Left ventricle myocardium inferior (tissue), 1 donor: Measurements from ENCODE around the gene FAM53A. TPM values are rescaled to one million over a fixed set of nuclear protein-coding genes. Genes with fewer than 3 reads are reported as not detected.

Source experiments
- DNase-seq: peaks from one replicate; pipeline ENCODE4 v3.0.0-alpha.2; 2020
- H3K27ac ChIP-seq: fragments of 200-600 bp; replicated peaks from 2 replicates; pipeline ENCODE4 v1.8.0; 2021
- H3K27me3 ChIP-seq: fragments of 200-600 bp; 2 replicates; pipeline ENCODE4 v1.8.0; 2021; ENCODE audit warnings: low read depth
- H3K36me3 ChIP-seq: fragments of 200-600 bp; 2 replicates; pipeline ENCODE4 v1.8.0; 2021
- H3K4me1 ChIP-seq: fragments of 200-600 bp; 2 replicates; pipeline ENCODE4 v1.8.0; 2021
- H3K4me3 ChIP-seq: fragments of 200-600 bp; 2 replicates; pipeline ENCODE4 v1.8.0; 2021; ENCODE audit warnings: mild to moderate bottlenecking, moderate library complexity
- H3K9me3 ChIP-seq: fragments of 200-600 bp; replicated peaks from 2 replicates; pipeline ENCODE4 v1.8.0; 2021
- CTCF ChIP-seq: fragments of 200-600 bp; IDR thresholded peaks from 2 replicates; pipeline ENCODE4 v1.8.0; 2021; ENCODE audit warnings: antibody characterized with exemption, mild to moderate bottlenecking, borderline replicate concordance
- intact Hi-C: fragments of 100-400 bp; cut with micrococcal nuclease; formaldehyde crosslinking; loops from one replicate; pipeline ENCODE4 v1.11.0; 2022
- total RNA-seq: library from RNA; stranded (reverse); fragmentation: NEBNext Ultra II Directional; extraction: Animal tissue kit (Norgen Biotek cat#: 25700); gene quantifications from one replicate; pipeline ENCODE4 v1.2.1, GENCODE V29; 2021
- donor health status: DM: no; HTN: yes; CAD: no; lungs with severe emphysema.

The FAM53A gene
- total RNA-seq, 1 donor from 2014 or later, result 0.71 TPM

GRCh38 chr4:1640190-1640589, 43.9 kb downstream of the FAM53A start:
- intact Hi-C loops, result no loop called here
- TF ChIP-seq CTCF, result no peak

GRCh38 chr4:1639299-1639868, 44.7 kb downstream of the FAM53A start:
- H3K4me3 ChIP-seq, result no peak overlapping the region
- no peak for TF ChIP-seq CTCF
- DNase-seq, result no peak
- intact Hi-C loops, result loop anchor here (10.0 kb wide), 1 partner anchor 285 kb away; no protein-coding TSS in a partner anchor
- H3K27me3 ChIP-seq, result peaks cover 1% of the 10 kb centered on the region
- no peak overlapping the region for H3K27ac ChIP-seq
- peaks cover 4% of the 10 kb centered on the region for H3K9me3 ChIP-seq
- H3K4me1 ChIP-seq, result no peaks in the 10 kb centered on the region
- no peaks in the 10 kb centered on the region for H3K36me3 ChIP-seq

More at GRCh38 chr4:1640190-1640589, 43.9 kb downstream of the FAM53A start:
- H3K4me1 ChIP-seq, result peaks cover 8% of the 10 kb centered on the region
- H3K27ac ChIP-seq, result no peak overlapping the region
- H3K27me3 ChIP-seq, result no peaks in the 10 kb centered on the region
- no peak for DNase-seq
- no peaks in the 10 kb centered on the region for H3K36me3 ChIP-seq
- no peak overlapping the region for H3K4me3 ChIP-seq
- no peaks in the 10 kb centered on the region for H3K9me3 ChIP-seq

GRCh38 chr4:1638873-1639272, 45.2 kb downstream of the FAM53A start:
- H3K4me1 ChIP-seq, result no peaks in the 10 kb centered on the region
- H3K4me3 ChIP-seq, result no peak overlapping the region
- TF ChIP-seq CTCF, result no peak
- intact Hi-C loops, result loop anchor here (10.0 kb wide), 1 partner anchor 284 kb away; no protein-coding TSS in a partner anchor
- no peak overlapping the region for H3K27ac ChIP-seq
- H3K9me3 ChIP-seq, result peaks cover 4% of the 10 kb centered on the region
- H3K36me3 ChIP-seq, result no peaks in the 10 kb centered on the region
- peaks cover 6% of the 10 kb centered on the region for H3K27me3 ChIP-seq
- no peak for DNase-seq

- H3K27ac ChIP-seq, result no peak overlapping the region
- H3K9me3 ChIP-seq, result peaks cover 4% of the 10 kb centered on the region
- H3K27me3 ChIP-seq, result peaks cover 7% of the 10 kb centered on the region
- intact Hi-C loops, result loop anchor here (10.0 kb wide), 1 partner anchor 283 kb away; no protein-coding TSS in a partner anchor
- DNase-seq, result no peak
- H3K36me3 ChIP-seq, result no peaks in the 10 kb centered on the region
- no peak for TF ChIP-seq CTCF
- no peaks in the 10 kb centered on the region for H3K4me1 ChIP-seq
- no peak overlapping the region for H3K4me3 ChIP-seq
Measured at GRCh38 chr4:1638272-1638598, 45.9 kb downstream of the FAM53A start.

GRCh38 chr4:1637580-1638271, 46.4 kb downstream of the FAM53A start:
- no peaks in the 10 kb centered on the region for H3K36me3 ChIP-seq

More at GRCh38 chr4:1637580-1638271, 46.4 kb downstream of the FAM53A start:
- H3K4me3 ChIP-seq, result no peak overlapping the region
- no peak overlapping the region for H3K27ac ChIP-seq
- H3K4me1 ChIP-seq, result no peaks in the 10 kb centered on the region
- intact Hi-C loops, result loop anchor here (10.0 kb wide), 1 partner anchor 283 kb away; no protein-coding TSS in a partner anchor
- DNase-seq, result no peak
- H3K27me3 ChIP-seq, result peaks cover 7% of the 10 kb centered on the region
- H3K9me3 ChIP-seq, result peaks cover 4% of the 10 kb centered on the region
- TF ChIP-seq CTCF, result no peak
